Measurements from ENCODE around the gene WDR1. TPM values are rescaled to one million over a fixed set of nuclear protein-coding genes. Genes with fewer than 3 reads are reported as not detected.

The WDR1 gene
- polyA plus RNA-seq, 3 donors: 199 to 219 (median 202) TPM

GRCh38 chr4:10087152-10087791 lies 29.3 kb downstream of the WDR1 start:
- DNase-seq (ENCODE audit: low read depth in 3 of 3, low spot score in 2 of 3): no peak

GRCh38 chr4:10086506-10087120 lies 30.0 kb downstream of the WDR1 start:
- no peak for DNase-seq (ENCODE audit: low read depth in 3 of 3, low spot score in 2 of 3)

GRCh38 chr4:10085828-10086505 lies 30.6 kb downstream of the WDR1 start:
- no peak for DNase-seq (ENCODE audit: low read depth in 3 of 3, low spot score in 2 of 3)

GRCh38 chr4:10085386-10085785 lies 31.2 kb downstream of the WDR1 start:
- DNase-seq (ENCODE audit: low read depth in 3 of 3, low spot score in 2 of 3): no peak

GRCh38 chr4:10084651-10085358 lies 31.8 kb downstream of the WDR1 start:
- DNase-seq (ENCODE audit: low read depth in 3 of 3, low spot score in 2 of 3): no peak

- no peak for DNase-seq (ENCODE audit: low read depth in 3 of 3, low spot score in 2 of 3)
Observed at GRCh38 chr4:10083861-10084641, 32.5 kb downstream of the WDR1 start.

- DNase-seq (ENCODE audit: low read depth in 3 of 3, low spot score in 2 of 3): no peak
Observed at GRCh38 chr4:10083331-10083771, 33.2 kb downstream of the WDR1 start.

GRCh38 chr4:10082459-10083272 lies 33.9 kb downstream of the WDR1 start:
- no peak for DNase-seq (ENCODE audit: low read depth in 3 of 3, low spot score in 2 of 3)

DNA sequence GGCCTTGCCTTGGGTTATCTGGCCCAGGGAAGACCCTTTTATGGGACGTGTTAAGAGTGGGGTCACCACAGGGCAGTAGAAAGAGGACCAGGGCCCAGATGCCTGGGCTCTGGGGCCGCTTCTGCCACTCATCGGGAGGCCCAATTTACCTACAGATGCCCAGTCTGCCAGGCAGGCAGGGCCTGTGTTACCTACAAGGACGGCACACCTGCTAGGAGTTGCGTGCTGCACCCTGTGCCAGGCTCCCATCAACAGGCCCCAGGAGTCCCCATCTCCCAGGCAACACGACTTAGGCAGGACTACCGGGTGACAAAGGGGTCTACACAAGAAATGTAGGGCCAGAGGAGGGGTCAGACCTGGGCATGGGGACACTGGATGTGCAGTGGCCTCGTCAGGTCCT lies 34.6 kb downstream of the WDR1 start:
- no peak for DNase-seq (ENCODE audit: low read depth in 3 of 3, low spot score in 2 of 3)

DNA sequence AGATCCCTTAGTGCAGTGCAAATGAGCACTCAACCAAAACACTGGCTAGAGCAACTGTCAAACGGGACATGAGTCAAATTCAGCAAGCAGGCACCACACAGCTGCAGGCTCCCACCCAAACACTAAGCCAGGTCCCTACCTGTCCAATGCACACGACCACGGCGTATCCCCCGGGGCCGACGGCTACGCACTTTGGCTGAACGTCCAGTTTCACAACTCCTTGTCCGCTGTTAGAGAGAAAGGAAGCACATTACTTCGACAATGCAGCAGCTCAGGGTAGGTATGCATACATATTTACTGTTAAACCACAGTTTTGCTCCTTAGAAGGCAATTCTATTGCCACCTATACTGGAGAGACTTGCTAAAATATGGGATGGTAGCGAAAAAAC lies 35.4 kb downstream of the WDR1 start:
- no peak for DNase-seq (ENCODE audit: low read depth in 3 of 3, low spot score in 2 of 3)

- no peak for DNase-seq (ENCODE audit: low read depth in 3 of 3, low spot score in 2 of 3)
Observed at GRCh38 chr4:10080589-10081217, 35.9 kb downstream of the WDR1 start.

DNA sequence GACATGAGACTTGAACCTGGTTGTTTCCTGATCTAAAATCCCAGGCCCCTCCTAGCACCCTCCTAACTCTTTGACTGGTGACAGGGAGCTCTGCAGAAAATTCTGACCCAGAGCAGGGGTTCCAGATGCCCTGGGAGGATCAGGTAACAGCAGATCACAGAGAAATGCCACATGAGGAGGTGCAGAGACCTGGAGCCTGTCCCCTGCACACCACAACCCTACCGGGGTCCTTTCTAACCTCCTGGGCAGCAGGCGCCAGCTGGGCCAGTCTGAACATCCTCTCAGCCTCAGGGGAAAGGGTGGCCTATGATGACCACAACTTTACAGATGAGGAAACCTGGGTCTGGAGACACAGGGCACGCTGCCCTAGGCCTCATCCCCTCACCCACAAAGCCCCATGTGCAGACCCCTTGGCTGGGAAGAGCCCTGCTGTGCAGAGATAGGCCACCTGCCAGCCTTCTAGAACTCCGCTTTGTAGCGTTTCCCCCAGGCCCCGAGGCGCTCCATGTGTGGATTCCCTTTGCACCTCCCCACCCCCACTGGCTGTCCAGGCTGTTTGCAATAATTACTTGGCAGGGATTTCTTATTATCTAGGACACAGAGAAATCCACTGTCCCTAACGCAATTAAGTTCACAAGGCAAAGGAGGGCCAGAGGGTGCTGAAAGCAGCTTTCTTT lies 36.5 kb downstream of the WDR1 start:
- no peak for DNase-seq (ENCODE audit: low read depth in 3 of 3, low spot score in 2 of 3)

DNA sequence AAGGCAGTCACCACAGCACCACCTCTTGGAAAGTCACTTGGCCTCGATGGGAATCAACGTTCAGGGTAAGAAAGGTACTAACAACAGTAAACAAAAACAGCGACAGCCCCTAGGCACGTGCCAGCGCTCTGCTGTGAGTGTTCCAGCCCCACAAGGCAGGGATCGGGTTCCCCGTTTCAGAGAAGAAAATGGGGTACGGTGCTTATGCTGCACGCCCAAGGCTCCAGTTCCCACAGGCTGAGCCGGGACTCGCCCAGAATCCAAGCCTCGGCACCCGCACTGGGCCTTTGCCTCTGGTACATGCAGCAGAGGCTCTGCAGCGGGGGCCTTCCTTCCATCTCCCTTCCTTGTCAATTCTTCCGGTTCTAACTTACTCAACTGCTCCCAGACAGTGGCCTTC lies 37.3 kb downstream of the WDR1 start:
- no peak for DNase-seq (ENCODE audit: low read depth in 3 of 3, low spot score in 2 of 3)

DNA sequence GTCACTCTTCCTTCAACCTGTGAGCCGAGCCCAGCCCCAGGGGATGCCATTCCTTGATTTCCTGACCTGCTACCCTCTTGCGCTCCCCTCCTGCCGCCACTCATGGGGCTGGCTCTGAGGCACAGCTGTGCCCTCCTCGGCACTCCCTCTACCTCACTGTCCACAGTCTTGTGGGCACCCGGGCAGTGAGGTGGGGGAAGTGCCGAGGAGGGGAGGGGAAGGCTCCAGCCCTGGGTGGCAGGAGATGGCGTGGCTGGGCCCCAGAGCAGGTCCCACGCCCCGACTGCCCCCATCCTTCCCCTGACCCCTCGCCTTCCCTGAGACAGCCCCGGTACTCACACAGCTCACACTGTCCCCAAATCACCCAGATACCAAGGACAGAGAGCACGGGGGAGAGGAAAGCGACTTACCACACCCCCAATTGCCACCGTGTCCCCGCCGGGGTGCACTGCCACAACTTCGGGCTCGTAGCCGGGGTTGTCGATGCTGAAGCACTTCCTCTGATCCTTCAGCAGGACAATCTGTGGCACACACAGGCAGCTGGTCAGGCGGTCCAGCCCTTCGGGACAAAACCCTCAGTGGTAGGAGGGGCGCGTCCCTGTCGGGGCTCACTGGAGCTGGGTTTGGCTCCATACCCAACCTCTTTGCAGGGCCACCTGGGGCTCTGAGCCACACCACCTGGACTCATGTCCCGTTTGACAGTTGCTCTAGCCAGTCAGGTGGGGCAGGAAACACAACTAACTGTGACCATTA lies 37.9 kb downstream of the WDR1 start:
- DNase-seq (ENCODE audit: low read depth in 3 of 3, low spot score in 2 of 3): no peak

DNA sequence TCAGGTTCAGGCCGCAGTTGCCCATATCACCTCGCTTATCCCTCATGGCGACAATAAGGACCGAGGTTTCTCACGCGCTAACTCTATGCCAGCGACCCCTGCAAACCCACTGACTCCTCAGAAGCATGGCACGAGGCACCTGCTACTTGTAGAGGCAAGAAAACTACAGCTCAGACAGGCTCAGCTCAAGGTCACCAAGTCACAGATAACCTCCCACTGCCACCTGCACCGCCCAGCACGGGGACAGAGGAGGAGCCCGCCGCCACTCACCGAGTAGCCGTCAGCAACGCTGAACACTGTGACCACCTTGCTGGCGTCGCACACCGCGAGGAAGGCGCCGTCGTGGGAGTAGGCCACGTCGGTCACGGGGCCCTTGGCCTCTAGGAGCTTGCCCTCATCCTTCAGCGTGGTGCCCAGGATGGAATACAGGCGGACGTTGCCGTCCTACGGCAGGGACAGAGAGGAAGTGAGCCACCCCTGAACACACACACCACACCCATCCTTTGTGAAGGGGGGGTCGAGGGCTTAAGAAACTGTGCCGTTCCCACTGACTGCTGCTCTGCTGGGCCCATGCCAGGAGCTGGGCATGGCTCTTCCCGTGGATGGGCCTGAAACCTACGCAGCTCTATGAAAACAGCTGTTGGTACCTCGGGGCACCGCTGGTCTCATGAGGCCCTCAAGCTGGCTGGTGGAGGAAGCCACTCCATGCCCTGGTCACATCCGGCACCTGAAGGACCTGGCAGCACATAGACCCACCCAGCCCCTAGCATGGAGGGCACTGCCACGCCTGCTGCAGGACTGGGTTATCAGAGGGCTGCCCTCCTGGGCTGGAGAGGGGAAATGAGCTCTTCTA lies 38.9 kb downstream of the WDR1 start:
- DNase-seq (ENCODE audit: low read depth in 3 of 3, low spot score in 2 of 3): no peak

DNA sequence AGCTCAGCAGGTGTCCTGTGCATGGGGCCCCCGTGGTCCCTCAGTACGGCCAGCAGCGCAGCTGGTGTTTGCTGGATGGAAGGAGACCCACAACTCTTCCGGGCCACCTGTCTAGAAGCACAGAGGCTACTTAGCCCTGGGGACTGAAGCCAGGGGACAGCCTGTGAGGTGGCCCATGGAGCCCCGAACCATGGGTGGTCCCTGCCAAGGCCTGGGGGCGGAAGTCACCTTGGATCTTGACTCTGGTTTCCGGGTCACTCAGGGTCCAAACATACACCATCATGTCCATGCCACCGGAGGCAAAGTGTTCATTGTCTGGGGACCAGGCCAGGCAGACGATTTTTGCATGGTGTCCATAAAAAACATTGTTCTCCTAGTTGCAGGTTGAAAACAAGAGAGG lies 39.5 kb downstream of the WDR1 start:
- no peak for DNase-seq (ENCODE audit: low read depth in 3 of 3, low spot score in 2 of 3)

GRCh38 chr4:10075953-10076391 lies 40.6 kb downstream of the WDR1 start:
- DNase-seq (ENCODE audit: low read depth in 3 of 3, low spot score in 2 of 3): no peak
